Activated T-cell treated with anti-CD3 and anti-CD28 coated beads for 4 hours (primary cell): ENCODE data around the gene CROCC2.

ENCODE experiments used
- DNase-seq: peaks from one replicate; pipeline ENCODE4 v3.0.0-alpha.2; 2020

CROCC2 gene

GRCh38 chr2:240911641-240912265 is 5.6 kb downstream of the CROCC2 start:
- no peak for DNase-seq

GRCh38 chr2:240912878-240913809 is 7.0 kb downstream of the CROCC2 start:
- DNase-seq = no peak

GRCh38 chr2:240913810-240914644 is 7.9 kb downstream of the CROCC2 start:
- DNase-seq = peak; percentile 51

GRCh38 chr2:240914645-240915525 is 8.7 kb downstream of the CROCC2 start:
- no peak for DNase-seq

GRCh38 chr2:240915526-240916341 is 9.6 kb downstream of the CROCC2 start:
- no peak for DNase-seq

- DNase-seq = no peak
Observed at GRCh38 chr2:240916571-240917008, 10.5 kb downstream of the CROCC2 start.

GRCh38 chr2:240917009-240917683 is 11.0 kb downstream of the CROCC2 start:
- DNase-seq = no peak

- no peak for DNase-seq
Observed at GRCh38 chr2:240917684-240918257, 11.6 kb downstream of the CROCC2 start.

GRCh38 chr2:240918258-240919091 is 12.3 kb downstream of the CROCC2 start:
- no peak for DNase-seq

GRCh38 chr2:240919161-240919781 is 13.1 kb downstream of the CROCC2 start:
- DNase-seq = no peak

- no peak for DNase-seq
Observed at GRCh38 chr2:240919786-240920782, 13.9 kb downstream of the CROCC2 start.

- no peak for DNase-seq
Observed at GRCh38 chr2:240920783-240921231, 14.7 kb downstream of the CROCC2 start.

GRCh38 chr2:240921311-240921994 is 15.3 kb downstream of the CROCC2 start:
- no peak for DNase-seq

- no peak for DNase-seq
Observed at GRCh38 chr2:240921995-240922244, 15.8 kb downstream of the CROCC2 start.

- DNase-seq = no peak
Observed at GRCh38 chr2:240922245-240922981, 16.3 kb downstream of the CROCC2 start.

GRCh38 chr2:240922982-240923537 is 16.9 kb downstream of the CROCC2 start:
- no peak for DNase-seq
